Suprapubic skin (tissue), 4 donors: ENCODE data around the gene AKT1S1. TPM values are rescaled to one million over a fixed set of nuclear protein-coding genes. Genes with fewer than 3 reads are reported as not detected.

Experiments used
- DNase-seq, 2 donors: peaks; one replicate each; pipeline ENCODE4 v3.0.0-alpha.2; 2019; ENCODE audit warnings: low spot score in 2 of 2
- H3K27ac ChIP-seq: fragments of 200-600 bp; sonication (generic); one replicate; pipeline ENCODE4 v1.5.1; 2019
- H3K27me3 ChIP-seq: fragments of 200-600 bp; sonication (generic); one replicate; pipeline ENCODE4 v1.5.1; 2019
- H3K36me3 ChIP-seq: fragments of 200-600 bp; sonication (generic); one replicate; pipeline ENCODE4 v1.5.1; 2019
- H3K4me1 ChIP-seq: fragments of 200-600 bp; sonication (generic); one replicate; pipeline ENCODE4 v1.5.1; 2019
- H3K4me3 ChIP-seq: fragments of 200-600 bp; sonication (generic); one replicate; pipeline ENCODE4 v1.5.1; 2019; ENCODE audit warnings: mild to moderate bottlenecking
- H3K9me3 ChIP-seq: fragments of 200-600 bp; sonication (generic); one replicate; pipeline ENCODE4 v1.5.1; 2019
- EP300 ChIP-seq: sonication (generic); formaldehyde crosslinking; IDR thresholded peaks from one replicate; pipeline ENCODE4 v1.6.1; 2017; ENCODE audit warnings: antibody characterized with exemption
- POLR2A ChIP-seq, 2 donors: fragments of 450-650 bp; IDR thresholded peaks; one replicate each; pipeline ENCODE4 v1.6.1; 2017; ENCODE audit warnings: antibody characterized with exemption in 2 of 2, mild to moderate bottlenecking in 2 of 2, moderate library complexity in 2 of 2
- POLR2AphosphoS5 ChIP-seq, 3 donors: sonication (generic); formaldehyde crosslinking; IDR thresholded peaks; one replicate each; pipeline ENCODE4 v1.6.1; 2017; ENCODE audit warnings: antibody characterized with exemption in 3 of 3
- WGBS: methylation state at CpG from one replicate; pipeline ENCODE4 v1.1.5; 2018; 5-methylcytosine and 5-hydroxymethylcytosine counted together
- total RNA-seq, 4 donors: library from RNA; depleted of rRNA; stranded (reverse); fragments of >200 nt; gene quantifications; one replicate each; pipeline ENCODE4 v1.1.0, GENCODE V29; 2016
- TF ChIP-seq, protein P1 (sequence below), 2 donors: fragments of 200-600 bp in 1 of 2; fragments of 450-650 bp in 1 of 2; sonication (generic) in 1 of 2; IDR thresholded peaks; one replicate each; pipeline ENCODE4 v1.5.1; 2016 to 2019; ENCODE audit warnings: antibody characterized with exemption in 2 of 2, mild to moderate bottlenecking in 1 of 2, moderate library complexity in 1 of 2

AKT1S1 gene
- total RNA-seq, 4 donors from 2014 or later: 19.3 to 25.1 (median 20.0) TPM

DNA sequence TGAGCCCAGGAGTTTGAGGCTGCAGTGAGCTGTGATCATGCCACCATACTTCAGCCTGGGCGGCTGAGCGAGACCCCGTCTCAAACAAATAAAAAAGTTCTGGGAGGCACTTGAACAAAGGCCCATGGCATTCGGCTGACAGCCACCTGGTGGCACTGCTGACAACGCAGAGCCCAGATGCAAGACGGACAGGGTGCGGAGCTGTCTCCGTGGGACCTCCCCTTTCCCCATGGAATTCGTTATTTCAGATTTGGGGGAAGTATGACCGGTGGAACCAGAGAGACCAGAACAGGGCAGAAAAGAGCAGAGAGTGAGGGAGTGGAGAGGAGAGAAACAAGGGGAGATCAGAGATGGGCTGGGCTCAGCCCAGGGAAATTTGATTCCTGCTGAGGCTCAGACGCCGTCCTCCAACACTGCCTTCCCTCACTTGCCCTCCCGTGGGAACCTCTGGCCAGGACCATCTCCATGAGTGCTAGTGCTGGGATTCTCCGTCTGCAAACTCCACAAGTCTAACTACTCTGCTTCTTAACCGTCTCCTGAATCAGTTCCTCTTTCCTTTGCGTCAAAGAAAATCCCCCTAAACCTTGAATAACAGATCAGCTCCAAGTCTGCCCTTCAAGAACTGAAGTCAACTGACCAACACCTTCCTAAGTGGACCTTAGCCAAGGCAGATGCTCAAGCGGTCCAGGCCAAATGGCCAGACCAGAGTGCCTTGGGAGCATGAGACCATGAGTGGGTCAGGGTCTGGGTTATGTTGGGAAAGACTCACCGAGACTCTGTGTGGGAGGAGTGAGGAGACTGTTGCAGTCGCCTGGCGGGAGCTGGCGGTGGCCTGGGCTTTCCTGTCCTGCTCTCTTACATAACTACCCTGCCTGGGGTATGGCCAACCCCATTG lies 39.9 kb upstream of the AKT1S1 start:
- 85% methylated on average over 21 of the region's 21 CpGs for WGBS
- no peak for TF ChIP-seq POLR2A (IDR thresholded peaks at IDR 0.05)
- TF ChIP-seq POLR2AphosphoS5 (IDR thresholded peaks at IDR 0.05): no peak
- TF ChIP-seq, protein P1, sequence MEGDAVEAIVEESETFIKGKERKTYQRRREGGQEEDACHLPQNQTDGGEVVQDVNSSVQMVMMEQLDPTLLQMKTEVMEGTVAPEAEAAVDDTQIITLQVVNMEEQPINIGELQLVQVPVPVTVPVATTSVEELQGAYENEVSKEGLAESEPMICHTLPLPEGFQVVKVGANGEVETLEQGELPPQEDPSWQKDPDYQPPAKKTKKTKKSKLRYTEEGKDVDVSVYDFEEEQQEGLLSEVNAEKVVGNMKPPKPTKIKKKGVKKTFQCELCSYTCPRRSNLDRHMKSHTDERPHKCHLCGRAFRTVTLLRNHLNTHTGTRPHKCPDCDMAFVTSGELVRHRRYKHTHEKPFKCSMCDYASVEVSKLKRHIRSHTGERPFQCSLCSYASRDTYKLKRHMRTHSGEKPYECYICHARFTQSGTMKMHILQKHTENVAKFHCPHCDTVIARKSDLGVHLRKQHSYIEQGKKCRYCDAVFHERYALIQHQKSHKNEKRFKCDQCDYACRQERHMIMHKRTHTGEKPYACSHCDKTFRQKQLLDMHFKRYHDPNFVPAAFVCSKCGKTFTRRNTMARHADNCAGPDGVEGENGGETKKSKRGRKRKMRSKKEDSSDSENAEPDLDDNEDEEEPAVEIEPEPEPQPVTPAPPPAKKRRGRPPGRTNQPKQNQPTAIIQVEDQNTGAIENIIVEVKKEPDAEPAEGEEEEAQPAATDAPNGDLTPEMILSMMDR (IDR thresholded peaks at IDR 0.05): no peak
- TF ChIP-seq EP300: no peak
- H3K27ac ChIP-seq: no peak overlapping the region
- no peaks in the 10 kb centered on the region for H3K4me1 ChIP-seq
- no peaks in the 10 kb centered on the region for H3K27me3 ChIP-seq
- peaks cover 60% of the 10 kb centered on the region for H3K36me3 ChIP-seq
- no peak for DNase-seq
- no peak overlapping the region for H3K4me3 ChIP-seq
- no peaks in the 10 kb centered on the region for H3K9me3 ChIP-seq

- TF ChIP-seq EP300 (no peak), POLR2AphosphoS5 (IDR thresholded peaks at IDR 0.05) (no peak), POLR2A (IDR thresholded peaks at IDR 0.05) (no peak)
- TF ChIP-seq, protein P1 (IDR thresholded peaks at IDR 0.05): no peak
- Histone ChIP-seq H3K27me3 (no peaks in the 10 kb centered on the region), H3K4me3 (no peak overlapping the region), H3K4me1 (no peaks in the 10 kb centered on the region), H3K9me3 (no peaks in the 10 kb centered on the region), H3K36me3 (peaks cover 47% of the 10 kb centered on the region), H3K27ac (no peak overlapping the region)
- WGBS: over 99% methylated on average over 6 of the region's 6 CpGs
- no peak for DNase-seq
These were observed 38.1 kb upstream of the AKT1S1 start for GRCh38 chr19:49915271-49915670.

GRCh38 chr19:49913720-49914119 lies 36.6 kb upstream of the AKT1S1 start:
- Histone ChIP-seq H3K27me3 (no peaks in the 10 kb centered on the region), H3K4me1 (no peaks in the 10 kb centered on the region), H3K36me3 (peaks cover 57% of the 10 kb centered on the region), H3K4me3 (no peak overlapping the region), H3K9me3 (no peaks in the 10 kb centered on the region), H3K27ac (no peak overlapping the region)
- WGBS: 81% methylated on average over 10 of the region's 10 CpGs
- TF ChIP-seq EP300 (no peak), POLR2AphosphoS5 (IDR thresholded peaks at IDR 0.05) (no peak), POLR2A (IDR thresholded peaks at IDR 0.05) (no peak)
- TF ChIP-seq, protein P1 (IDR thresholded peaks at IDR 0.05): no peak
- no peak for DNase-seq

- DNase-seq: no peak
- H3K27me3 ChIP-seq: no peaks in the 10 kb centered on the region
- no peaks in the 10 kb centered on the region for H3K9me3 ChIP-seq
- H3K36me3 ChIP-seq: peaks cover 58% of the 10 kb centered on the region
- H3K4me3 ChIP-seq: no peak overlapping the region
- whole genome bisulfite sequencing: 88% methylated on average over 21 of the region's 21 CpGs
- H3K4me1 ChIP-seq: no peaks in the 10 kb centered on the region
- TF ChIP-seq POLR2A (IDR thresholded peaks at IDR 0.05) (no peak), POLR2AphosphoS5 (IDR thresholded peaks at IDR 0.05) (no peak), EP300 (no peak)
- TF ChIP-seq, protein P1 (IDR thresholded peaks at IDR 0.05): no peak
- no peak overlapping the region for H3K27ac ChIP-seq
These were observed 36.0 kb upstream of the AKT1S1 start for GRCh38 chr19:49912965-49913685.
